Stimulated activated CD4-positive, alpha-beta T cell treated with anti-CD3 and anti-CD28 coated beads, Interleukin-2, amount 100 ng/mL, for 24 hours (primary cell): Measurements from ENCODE around the gene NNT.
"Not testable (repeated sequence)": the region's sequence is repeated elsewhere in the genome, so short reads cannot be mapped to it uniquely, and the experiment has no call there.

Experiments used
- DNase-seq, 2 donors: peaks; one replicate each; pipeline ENCODE4 v3.0.0-alpha.2; 2020

Gene NNT

GRCh38 chr5:43674536-43674935 is 71.6 kb downstream of the NNT start:
- DNase-seq, result no peak

- no peak for DNase-seq
These were observed 72.4 kb downstream of the NNT start for GRCh38 chr5:43675357-43675756.

GRCh38 chr5:43676083-43676840 is 73.3 kb downstream of the NNT start:
- DNase-seq, result no peak

GRCh38 chr5:43677253-43677652 is 74.3 kb downstream of the NNT start:
- DNase-seq, result no peak

- DNase-seq, result no peak
These were observed 76.2 kb downstream of the NNT start for GRCh38 chr5:43679214-43679613.

- no peak for DNase-seq
These were observed 77.3 kb downstream of the NNT start for GRCh38 chr5:43680286-43680685.

GRCh38 chr5:43683884-43684471 is 81.0 kb downstream of the NNT start:
- DNase-seq, result no peak

GRCh38 chr5:43685252-43685950 is 82.4 kb downstream of the NNT start:
- no peak for DNase-seq

- no peak for DNase-seq
These were observed 84.3 kb downstream of the NNT start for GRCh38 chr5:43687275-43687674.

GRCh38 chr5:43691275-43691674 is 88.3 kb downstream of the NNT start:
- no peak for DNase-seq

GRCh38 chr5:43691893-43692292 is 88.9 kb downstream of the NNT start:
- no peak for DNase-seq

GRCh38 chr5:43693411-43693810 is 90.4 kb downstream of the NNT start:
- DNase-seq, result no peak

GRCh38 chr5:43694027-43694426 is 91.0 kb downstream of the NNT start:
- DNase-seq, result no peak

GRCh38 chr5:43696444-43696843 is 93.5 kb downstream of the NNT start:
- DNase-seq, result not testable (repeated sequence)

- DNase-seq, result no peak
These were observed 96.9 kb downstream of the NNT start for GRCh38 chr5:43699910-43700309.

GRCh38 chr5:43700601-43701000 is 97.6 kb downstream of the NNT start:
- DNase-seq, result no peak

GRCh38 chr5:43701227-43701626 is 98.2 kb downstream of the NNT start:
- no peak for DNase-seq

GRCh38 chr5:43702293-43702692 is 99.3 kb downstream of the NNT start:
- DNase-seq, result no peak

- no peak for DNase-seq
These were observed 99.8 kb downstream of the NNT start for GRCh38 chr5:43702815-43703214.

- DNase-seq, result no peak
These were observed 101.3 kb downstream of the NNT start for GRCh38 chr5:43704243-43704642.

GRCh38 chr5:43706576-43706975 is 103.6 kb downstream of the NNT start:
- DNase-seq, result not testable (repeated sequence)

- DNase-seq, result no peak
These were observed 108.5 kb downstream of the NNT start for GRCh38 chr5:43711496-43711895.

GRCh38 chr5:43712081-43712480 is 109.1 kb downstream of the NNT start:
- no peak for DNase-seq

GRCh38 chr5:43719783-43720182 is 116.8 kb downstream of the NNT start:
- DNase-seq, result not testable (repeated sequence)
